SU-DHL-6 (cell line): Measurements from ENCODE around the gene ARMC8.

Source experiments
- CTCF ChIP-seq: fragments of 200-600 bp; sonication (generic); IDR thresholded peaks from one replicate; pipeline ENCODE4 v1.5.1; 2017; ENCODE audit warnings: antibody characterized with exemption, mild to moderate bottlenecking, low read length, moderate library complexity; ENCODE audit not compliant: insufficient read depth, poor library complexity, severe bottlenecking
- EZH2phosphoT487 ChIP-seq: fragments of 200-600 bp; sonication (generic), shearing (Covaris generic); conservative IDR thresholded peaks from 2 replicates; pipeline ENCODE4 v1.6.1; 2018; ENCODE audit warnings: mild to moderate bottlenecking, antibody characterized with exemption, low read length, moderate library complexity, mixed read lengths

DNA sequence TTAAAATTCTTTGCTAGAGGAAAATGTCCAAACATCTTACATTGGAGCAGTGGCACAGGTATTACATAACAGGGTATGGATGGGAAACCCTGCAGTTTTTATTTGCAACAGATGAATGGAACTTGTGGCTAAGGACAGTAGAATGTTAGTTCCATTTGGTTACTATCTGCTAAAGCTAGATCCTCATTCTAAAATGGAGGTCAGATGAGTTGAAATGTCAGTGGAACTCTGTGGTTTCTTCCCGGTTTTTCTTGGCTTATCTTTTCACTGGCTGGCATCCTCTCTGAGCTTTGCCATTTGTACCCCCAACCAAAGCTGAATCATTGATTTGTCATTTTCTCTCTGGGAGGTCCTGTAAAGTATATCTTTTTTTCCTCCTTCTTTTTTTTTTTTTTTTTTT, 68.9 kb downstream of the ARMC8 start:
- TF ChIP-seq CTCF (no peak), EZH2phosphoT487 (no peak)
